Fibroblast of the aortic adventitia (primary cell): ENCODE measurements around the gene RNASE1. TPM values are rescaled to one million over a fixed set of nuclear protein-coding genes. Genes with fewer than 3 reads are reported as not detected.
"Not testable (repeated sequence)": the region's sequence is repeated elsewhere in the genome, so short reads cannot be mapped to it uniquely, and the experiment has no call there.

Experiments used
- DNase-seq: peaks from one replicate; pipeline ENCODE4 v3.0.0-alpha.2; 2010; ENCODE audit warnings: low read depth
- H3K4me3 ChIP-seq: 2 replicates; pipeline ENCODE4 v1.5.1; 2011; ENCODE audit warnings: low read depth, mild to moderate bottlenecking, control low read depth, low read length, moderate library complexity
- CTCF ChIP-seq: IDR thresholded peaks from 2 replicates; pipeline ENCODE4 v1.5.1; 2011; ENCODE audit warnings: mild to moderate bottlenecking, low read length, control low read depth, inconsistent platforms; ENCODE audit not compliant: insufficient read depth
- total RNA-seq: library from RNA; depleted of rRNA; stranded (reverse); fragments of >200 nt; gene quantifications from 2 replicates; pipeline ENCODE4 v1.2.3, GENCODE V29; 2012; ENCODE audit warnings: low replicate concordance

Gene RNASE1
- total RNA-seq, 1 donor: not detected

- DNase-seq: peak; percentile 54
- peak; percentile 54 for TF ChIP-seq CTCF
- no peak overlapping the region for H3K4me3 ChIP-seq
These were observed 34.2 kb upstream of the RNASE1 start for GRCh38 chr14:20836668-20837338.

GRCh38 chr14:20834899-20835298 lies 32.3 kb upstream of the RNASE1 start:
- no peak for DNase-seq
- no peak for TF ChIP-seq CTCF
- no peak overlapping the region for H3K4me3 ChIP-seq

GRCh38 chr14:20830831-20831230 lies 28.2 kb upstream of the RNASE1 start:
- no peak for TF ChIP-seq CTCF
- DNase-seq: no peak
- H3K4me3 ChIP-seq: no peak overlapping the region

- not testable (repeated sequence) for H3K4me3 ChIP-seq, DNase-seq
These were observed 25.5 kb upstream of the RNASE1 start for GRCh38 chr14:20828024-20828694.

- H3K4me3 ChIP-seq: no peak overlapping the region
- no peak for TF ChIP-seq CTCF
- DNase-seq: no peak
These were observed 24.7 kb upstream of the RNASE1 start for GRCh38 chr14:20827326-20827725.

- not testable (repeated sequence) for DNase-seq, H3K4me3 ChIP-seq
These were observed 24.0 kb upstream of the RNASE1 start for GRCh38 chr14:20826666-20827065.

GRCh38 chr14:20823859-20824258 lies 21.2 kb upstream of the RNASE1 start:
- TF ChIP-seq CTCF: no peak
- no peak overlapping the region for H3K4me3 ChIP-seq

GRCh38 chr14:20821521-20822108 lies 19.0 kb upstream of the RNASE1 start:
- not testable (repeated sequence) for DNase-seq, H3K4me3 ChIP-seq

More at GRCh38 chr14:20823859-20824258, 21.2 kb upstream of the RNASE1 start:
- DNase-seq: no peak
